GM11168 (cell line): ENCODE results near the gene FOXN4.

Experiments used
- in situ Hi-C: fragments of 300-500 bp; cut with MboI; formaldehyde crosslinking; loops from one replicate; pipeline ENCODE4 v1.12.0; 2022; ENCODE audit warnings: low sequenced_read_pairs; ENCODE audit not compliant: unreplicated experiment

Gene FOXN4

DNA sequence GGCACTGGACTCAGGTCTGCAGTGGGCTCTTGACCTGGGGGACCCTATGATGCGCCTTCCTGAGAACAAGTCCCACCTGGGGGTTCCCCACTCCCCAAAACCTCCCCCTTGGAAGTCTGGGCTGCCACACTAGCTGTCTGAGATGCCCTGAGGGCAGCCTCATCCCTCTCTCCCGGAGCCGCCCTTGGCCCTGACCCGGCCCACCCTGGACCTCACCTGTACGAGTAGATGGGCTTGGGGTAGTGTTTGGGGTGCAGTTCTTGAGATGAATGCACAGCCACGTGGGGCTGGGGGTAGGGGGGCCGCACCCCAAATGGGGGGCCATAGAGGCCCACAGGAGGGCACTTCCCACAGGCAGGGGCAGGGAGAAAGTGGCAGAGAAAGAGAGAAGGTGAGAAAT, 21.9 kb downstream of the FOXN4 start:
- in situ Hi-C loops = no loop called here

DNA sequence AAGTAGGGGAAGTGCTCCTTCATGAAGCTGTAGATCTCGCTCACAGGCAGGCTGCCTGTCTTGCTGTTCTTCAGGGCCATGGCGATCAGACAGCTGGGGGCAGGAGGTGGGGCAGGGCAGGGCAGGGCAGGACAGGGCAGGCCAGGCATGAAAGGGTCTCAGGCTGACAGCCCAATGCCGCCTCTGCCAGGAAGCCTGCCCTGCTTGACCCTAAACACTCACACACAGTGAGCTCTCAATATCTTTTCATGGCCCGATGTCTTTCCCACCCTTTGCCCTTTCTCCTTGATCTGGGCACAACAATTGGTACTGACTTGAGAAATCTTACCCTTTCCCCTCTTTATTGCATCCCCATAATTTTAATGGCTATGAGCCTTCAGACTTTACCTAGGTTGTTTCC, 22.4 kb downstream of the FOXN4 start:
- in situ Hi-C loops = no loop called here

DNA sequence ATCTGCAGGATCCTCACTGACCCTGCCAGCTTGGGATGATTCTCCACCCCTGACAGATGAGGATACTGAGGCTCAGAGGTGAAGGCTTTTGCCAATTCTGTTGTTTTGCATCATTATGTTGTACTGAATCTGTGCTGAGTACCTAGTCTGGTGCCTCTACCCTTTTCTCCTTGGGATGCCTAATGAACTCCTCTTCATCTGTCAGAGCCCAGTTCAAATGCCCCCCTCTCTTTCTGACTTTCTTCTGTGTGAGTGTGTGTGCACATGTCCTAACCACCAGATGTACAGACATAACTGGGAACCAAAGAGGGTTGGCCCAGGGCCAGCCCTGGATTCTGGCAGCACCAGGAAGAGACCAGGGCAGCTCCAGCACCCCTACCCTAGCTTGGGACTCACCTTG, 22.8 kb downstream of the FOXN4 start:
- in situ Hi-C loops = no loop called here

DNA sequence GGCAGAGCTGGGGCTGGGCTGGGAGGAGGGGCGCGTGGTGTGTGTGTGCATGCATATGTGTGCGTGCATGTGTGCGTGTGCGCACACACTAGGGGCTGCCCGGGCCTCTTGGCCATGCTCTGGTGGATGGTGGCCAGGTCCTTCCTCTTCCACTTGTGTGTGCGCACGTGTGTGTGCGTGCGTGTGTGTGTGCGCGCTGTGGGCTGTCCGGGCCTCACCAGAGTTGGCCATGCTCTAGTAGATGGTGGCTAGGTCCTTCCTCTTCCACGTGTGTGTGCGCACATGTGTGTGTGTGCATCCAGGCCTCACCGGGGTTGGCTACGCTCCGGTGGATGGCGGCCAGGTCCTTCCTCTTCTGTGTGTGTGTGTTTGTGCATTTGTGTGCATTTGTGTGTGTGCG, 24.7 kb downstream of the FOXN4 start:
- in situ Hi-C loops = no loop called here

DNA sequence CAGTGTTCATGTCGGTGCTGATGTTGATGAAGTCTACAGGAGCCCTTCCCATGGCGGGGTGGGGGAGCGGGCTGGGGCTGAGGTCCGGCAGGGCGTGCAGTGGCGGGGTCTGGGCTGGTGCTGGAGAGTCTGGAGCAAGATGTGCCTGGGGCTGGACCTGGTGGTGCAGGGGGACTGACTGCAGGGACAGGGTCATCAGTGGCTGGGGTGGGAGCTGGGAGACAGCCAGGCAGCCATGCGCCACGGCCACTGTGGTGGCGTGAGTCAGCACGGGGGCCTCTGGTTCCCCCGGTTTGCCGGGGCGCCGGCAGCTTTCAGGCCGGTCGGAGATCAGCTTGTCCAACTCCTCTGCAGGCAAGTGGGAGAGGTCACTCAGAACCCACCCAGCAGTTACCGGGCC, 27.6 kb downstream of the FOXN4 start:
- in situ Hi-C loops = no loop called here

DNA sequence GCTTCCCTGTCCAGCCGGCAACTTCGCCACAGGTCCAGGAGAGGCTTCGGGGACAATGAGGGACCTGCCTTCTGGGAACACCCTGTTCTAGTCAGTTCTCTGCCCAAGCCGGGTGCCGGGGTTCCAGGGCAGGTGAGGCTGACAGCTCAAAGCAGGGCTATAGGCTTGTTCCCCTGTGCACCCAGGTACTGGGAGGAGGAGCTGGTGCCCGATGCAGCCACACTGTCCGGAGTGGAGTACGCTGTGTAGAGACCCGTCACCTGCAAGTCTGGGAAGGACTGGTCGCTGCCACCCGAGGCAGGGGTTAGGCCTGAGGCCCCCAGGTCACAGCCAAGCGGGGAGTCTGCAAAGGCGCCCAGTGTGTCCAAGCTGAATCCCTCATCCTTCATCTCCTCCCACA, 29.6 kb downstream of the FOXN4 start:
- in situ Hi-C loops = no loop called here

DNA sequence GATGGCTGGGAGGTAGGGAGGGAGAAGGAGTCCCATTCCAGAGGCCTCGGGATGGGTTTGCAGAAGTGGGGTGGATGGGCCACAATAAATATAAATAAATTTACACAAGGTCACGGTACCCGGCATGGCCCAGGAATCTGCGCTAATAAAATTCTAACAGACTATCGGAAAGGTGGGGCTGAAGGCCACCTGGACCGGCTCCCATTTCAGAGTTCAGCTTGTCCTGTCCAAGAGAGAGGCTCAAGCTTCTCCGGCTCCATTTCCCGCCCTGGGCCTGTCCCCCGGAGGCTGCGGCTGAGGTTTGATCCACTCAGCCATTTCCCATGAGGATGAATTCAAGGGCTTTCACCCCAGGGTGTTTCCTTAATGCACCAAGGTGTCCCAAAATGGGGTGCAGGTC, 30.2 kb downstream of the FOXN4 start:
- in situ Hi-C loops = no loop called here

DNA sequence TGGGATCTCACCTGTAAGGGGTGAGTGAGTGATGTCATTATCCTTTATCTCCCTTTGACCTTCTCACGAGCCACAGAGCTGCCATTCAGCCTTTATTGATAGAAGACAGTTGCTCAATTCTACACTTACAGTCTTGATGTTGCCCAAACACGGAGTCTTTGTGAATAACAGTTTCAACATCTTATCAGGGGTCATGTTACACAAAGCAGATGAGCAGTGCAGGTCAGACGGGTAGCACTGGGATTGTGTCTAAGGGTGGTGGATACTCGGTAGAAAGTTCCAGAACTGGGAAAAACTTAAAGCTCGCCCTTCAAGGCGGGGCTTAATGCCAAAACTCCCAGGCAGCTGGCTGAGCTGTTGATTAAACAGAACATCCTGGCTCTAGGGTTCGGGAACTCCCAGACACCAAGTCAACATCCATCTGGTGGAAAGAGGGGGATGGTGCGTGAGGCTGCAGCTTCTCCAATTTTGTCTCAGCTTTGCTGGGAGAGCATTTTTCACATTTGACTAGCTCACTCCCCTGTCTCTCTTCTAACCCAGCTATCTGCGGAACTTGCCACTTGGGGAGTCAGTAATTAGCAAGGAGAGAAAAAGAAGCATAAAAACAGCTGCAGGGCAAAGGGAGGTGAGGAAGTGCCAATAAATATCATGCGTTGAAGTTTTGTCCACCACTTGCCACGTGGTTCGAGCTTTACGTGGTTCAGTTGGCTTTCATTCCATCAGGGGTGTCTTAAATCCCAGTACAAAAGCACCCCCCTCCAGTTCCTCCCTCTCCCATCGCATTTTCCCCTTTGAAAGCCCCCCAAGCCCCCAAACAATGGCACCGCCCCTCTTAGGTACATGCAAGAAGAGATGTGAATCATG, 31.0 kb downstream of the FOXN4 start:
- in situ Hi-C loops = no loop called here

DNA sequence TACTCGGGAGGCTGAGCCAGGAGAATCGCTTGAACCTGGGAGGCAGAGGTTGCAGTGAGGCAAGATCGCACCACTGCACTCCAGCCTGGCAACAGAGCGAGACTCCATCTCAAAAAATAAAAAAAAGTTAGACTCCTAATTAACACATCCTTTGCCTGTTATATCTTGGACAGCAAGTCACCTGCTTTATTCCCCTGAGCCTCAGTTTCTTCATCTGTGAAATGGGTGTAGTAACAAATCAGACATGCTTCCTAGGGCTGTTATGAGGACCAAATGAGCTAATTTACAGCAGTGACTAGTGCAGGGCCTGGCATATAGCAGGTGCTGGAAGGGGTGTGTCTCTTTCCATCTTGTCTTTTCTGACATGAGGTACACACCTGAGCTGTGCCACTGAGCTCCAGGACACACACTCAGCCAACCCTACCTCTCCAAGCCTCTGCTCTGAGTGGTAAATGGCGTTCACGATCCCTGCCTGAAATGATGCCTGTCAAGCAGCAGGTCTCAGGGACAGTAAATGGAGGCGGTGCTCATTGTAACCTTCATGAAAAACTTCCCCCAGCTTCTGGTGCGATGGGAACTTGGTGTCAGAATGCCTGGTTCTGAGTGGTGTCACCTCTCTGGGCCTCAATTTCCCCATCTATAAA, 31.7 kb downstream of the FOXN4 start:
- in situ Hi-C loops = no loop called here

DNA sequence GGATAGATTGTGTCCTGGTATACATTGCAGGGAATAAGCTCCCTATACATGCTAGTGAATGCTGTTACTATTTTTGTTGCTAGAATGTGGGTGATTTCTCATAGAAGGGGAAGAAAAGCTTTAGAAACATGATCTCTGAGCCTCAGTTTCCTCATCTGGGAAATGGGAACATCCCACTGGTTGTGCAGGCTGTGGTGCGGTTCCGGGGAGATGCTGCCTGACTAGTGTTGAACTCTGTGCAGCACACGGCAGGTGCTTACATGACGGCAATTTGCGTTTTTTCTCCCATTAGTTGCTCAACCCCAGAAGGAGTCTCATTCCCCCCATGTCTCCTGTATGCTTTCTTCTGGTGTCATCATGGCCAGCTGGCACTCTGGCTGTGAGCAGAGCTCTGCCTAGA, 32.9 kb downstream of the FOXN4 start:
- in situ Hi-C loops = no loop called here

DNA sequence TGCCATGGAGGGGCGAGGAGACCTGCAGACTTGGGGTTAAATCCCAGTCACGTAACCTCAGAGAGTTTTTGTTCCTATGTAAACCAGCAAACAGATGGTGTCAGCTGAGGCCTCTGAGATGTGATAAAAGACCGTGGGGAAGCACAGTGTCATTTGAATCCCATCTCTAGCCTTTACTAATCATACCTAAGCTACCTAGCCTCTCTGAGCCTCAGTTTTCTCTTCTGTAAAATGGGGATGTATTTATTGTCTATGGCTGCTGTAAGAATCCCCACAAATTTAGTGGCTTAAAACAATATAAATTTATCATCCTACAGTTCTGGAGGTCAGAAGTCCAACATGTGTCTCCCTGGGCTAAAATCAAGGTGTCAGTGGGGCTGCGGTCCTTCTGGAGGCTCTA, 33.9 kb downstream of the FOXN4 start:
- in situ Hi-C loops = no loop called here

DNA sequence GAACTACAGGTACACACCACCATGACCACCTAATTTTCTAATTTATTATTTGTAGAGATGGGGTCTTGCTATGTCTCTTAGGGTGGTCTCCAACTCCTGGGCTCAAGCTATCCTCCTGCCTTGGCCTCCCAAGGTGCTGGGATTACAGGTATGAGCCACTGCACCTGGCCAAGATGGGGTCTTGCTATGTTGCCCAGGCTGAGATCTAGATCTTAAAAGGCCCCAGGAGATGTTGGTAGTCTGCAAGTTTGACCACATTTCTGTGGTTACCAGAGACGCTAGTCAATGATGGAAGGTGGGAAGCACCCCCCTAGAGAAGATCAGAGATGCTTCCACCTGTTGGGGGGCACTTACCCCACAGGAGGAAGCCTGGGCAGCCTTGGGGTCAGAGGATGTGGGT, 34.7 kb downstream of the FOXN4 start:
- in situ Hi-C loops = no loop called here

DNA sequence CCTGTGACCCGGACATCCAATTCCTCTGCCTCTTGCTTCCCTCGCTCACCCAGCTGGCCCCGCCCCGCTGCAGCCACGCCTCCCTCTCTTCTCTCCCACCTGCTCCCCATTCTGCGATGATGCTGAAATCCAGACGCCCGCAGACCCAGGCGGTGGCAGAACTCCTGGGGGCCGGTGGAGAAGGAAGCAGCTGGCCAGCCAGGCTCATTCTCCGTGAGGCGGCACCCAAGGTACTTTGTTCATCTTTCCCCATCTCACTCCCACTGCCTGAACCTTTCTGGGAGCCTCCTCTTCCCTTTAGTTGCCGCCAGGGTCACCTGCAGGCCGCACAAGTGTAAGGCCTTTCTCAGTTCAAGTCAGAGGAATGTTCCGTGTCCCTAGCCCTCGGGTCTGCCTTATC, 35.7 kb downstream of the FOXN4 start:
- in situ Hi-C loops = no loop called here

DNA sequence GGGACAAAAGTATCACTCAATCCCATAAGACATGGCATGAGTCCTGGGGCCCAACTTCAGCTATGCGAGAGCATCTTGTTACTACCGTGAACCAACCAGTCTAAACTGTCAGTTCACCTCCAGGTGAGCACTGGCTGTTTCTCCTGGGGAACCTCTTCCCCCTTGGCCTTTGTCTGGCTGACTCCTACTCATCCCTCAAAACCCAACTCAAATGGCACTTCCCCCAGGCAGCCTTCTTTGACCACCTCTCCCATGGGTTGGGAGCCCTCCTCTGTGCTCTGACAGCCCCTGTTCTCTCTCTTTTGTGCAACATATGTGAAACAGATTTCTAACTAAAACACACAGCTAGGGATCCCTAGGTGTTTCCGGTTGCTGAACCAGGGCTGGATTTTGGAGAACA, 37.7 kb downstream of the FOXN4 start:
- in situ Hi-C loops = no loop called here

DNA sequence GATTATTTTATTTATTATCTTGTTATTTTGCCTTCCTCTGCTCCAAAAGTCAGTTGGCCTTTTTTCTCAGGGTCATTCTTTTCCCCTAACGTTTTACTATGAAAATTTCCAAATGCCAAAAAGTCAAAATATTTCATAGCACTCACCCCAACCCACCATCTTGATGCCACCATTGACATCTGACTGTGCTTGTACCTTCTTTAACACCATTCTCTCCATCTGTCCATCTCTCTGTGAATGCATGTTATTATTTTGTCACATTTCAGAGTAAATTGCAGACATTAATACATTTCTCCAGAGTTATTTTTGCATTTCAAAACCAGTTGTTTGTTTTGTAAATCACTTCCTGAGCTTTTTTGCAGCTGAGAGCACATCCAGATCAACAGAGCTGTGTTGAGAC, 38.6 kb downstream of the FOXN4 start:
- in situ Hi-C loops = no loop called here

DNA sequence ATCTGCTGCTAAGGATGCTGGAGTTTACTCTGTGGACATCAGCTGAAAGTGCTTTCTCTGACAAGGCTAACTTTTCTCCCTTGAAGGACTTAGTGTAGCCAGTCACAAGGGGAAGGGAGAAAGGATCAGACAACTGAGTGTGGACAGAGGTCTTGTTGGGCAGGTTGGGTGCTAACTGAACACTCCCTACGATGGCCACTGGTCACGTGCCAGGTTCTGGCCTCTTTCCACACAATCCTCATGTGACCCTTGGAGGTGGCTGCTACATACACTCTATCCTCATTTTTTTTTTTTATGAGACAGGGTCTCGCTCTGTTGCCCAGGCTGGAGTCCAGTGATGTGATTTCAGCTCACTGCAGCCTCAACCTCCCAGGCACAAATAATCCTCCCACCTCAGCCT, 39.7 kb downstream of the FOXN4 start:
- in situ Hi-C loops = loop anchor here (10.0 kb wide), 1 partner anchor 125 kb away; no protein-coding TSS in a partner anchor

DNA sequence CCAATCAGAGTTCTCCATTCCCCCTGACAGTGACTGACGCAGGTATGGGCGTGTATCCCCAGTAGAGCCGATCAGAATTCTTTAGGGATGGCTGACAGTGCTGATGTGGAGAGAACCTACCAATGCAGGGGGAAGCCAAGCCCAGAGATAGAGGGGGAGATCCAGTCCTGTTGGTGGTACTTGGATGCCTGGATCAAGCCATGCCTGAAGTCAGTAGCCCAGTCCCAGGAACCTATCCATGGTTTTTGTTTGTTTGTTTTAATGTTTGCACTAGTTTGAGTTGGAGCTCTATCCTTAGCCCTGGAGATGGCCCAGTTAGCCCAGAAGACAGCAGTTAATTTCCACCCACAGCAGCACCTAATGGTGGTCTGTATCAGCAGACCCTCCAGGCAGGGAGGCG, 40.2 kb downstream of the FOXN4 start:
- in situ Hi-C loops = loop anchor here (10.0 kb wide), 1 partner anchor 126 kb away; no protein-coding TSS in a partner anchor

DNA sequence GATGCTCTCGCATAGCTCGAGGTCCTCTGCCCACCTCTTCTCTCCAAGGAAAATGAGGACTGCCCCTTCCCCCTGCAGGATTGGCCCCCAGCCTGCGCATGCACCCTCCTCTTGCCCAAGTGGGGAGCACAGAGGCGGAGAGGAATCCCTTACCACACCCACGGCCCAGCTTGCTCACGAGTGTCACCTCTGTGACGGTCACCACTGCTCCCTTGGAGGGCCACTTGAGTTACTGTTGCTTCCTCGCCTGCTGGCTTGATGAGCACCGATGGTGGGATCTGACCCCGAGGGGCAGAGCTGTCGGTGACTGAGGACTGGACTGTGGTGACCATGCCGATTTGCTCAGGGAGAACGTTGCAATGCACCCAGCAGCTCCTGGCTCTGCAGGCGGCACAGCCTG, 41.7 kb downstream of the FOXN4 start:
- in situ Hi-C loops = loop anchor here (10.0 kb wide), 1 partner anchor 127 kb away; no protein-coding TSS in a partner anchor

DNA sequence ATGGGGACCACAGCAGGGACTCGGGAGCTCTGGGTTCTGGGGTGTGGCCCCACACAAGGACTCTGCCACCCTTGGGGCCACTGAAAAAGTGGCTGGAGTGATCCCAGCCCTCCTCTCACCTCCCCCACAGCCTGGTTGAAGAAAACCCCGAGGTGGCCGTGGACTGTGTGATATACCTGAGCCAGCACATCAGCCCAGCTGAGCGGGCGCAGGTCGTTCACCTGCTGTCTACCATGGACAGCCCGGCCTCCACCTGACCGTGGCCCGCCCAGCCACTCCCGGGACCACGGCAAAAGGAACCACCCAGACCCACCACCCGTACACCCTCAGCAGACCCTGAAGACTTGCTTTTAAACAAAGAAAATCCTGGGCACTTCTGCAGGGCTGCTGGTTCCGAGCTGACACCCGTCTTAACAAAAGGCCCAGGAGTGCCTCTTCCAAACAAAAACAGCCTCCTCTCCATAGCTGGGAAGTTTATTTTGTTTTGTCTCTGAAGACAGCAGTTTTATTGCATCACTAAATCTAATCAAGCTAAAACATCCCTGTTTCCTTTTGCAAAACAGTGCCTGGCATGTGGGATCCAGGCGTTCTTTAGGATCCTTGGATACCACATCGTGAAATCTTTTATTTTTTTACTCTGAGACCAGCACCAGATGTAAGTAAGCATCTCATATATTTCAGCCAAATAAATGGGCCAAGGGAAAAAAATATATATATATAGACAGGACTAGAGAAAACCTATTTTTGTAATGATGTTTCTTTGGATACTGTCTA, 42.8 kb downstream of the FOXN4 start:
- in situ Hi-C loops = loop anchor here (10.0 kb wide), 1 partner anchor 129 kb away; no protein-coding TSS in a partner anchor

DNA sequence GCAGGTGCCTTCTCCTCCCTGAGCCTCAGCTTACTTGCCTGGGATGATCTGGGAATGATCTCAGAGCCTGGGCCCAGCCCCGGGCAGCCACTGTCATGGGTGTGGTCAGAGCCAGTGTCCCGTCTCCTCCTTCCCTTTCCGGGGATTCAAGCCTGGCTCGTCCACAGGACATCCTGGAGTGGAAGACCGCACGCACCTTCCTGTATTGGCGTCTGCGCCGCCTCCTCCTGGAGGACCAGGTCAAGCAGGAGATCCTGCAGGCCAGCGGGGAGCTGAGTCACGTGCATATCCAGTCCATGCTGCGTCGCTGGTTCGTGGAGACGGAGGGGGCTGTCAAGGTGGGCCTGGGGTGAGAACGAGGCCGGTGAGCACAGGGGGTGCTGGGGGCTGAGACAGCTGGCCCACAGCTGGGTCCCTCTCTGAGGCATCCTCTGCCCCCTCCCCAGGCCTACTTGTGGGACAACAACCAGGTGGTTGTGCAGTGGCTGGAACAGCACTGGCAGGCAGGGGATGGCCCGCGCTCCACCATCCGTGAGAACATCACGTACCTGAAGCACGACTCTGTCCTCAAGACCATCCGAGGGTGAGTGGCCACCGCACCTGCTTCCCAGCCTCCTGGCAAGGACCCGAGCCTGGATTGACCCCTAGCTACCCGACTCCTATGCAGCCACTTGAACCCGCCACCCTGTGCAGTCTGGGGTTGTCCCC, 44.0 kb downstream of the FOXN4 start:
- in situ Hi-C loops = loop anchor here (10.0 kb wide), 1 partner anchor 130 kb away; no protein-coding TSS in a partner anchor
